ENCODE data around the gene GNB1L. TPM values are rescaled to one million over a fixed set of nuclear protein-coding genes. Genes with fewer than 3 reads are reported as not detected.

The GNB1L gene
- total and polyA plus RNA-seq, 9 of the 15 experiments (the other 6 are each of a cell fraction or from before 2014, with no cell fraction given): 0.56 to 50.5 (median 10.2) TPM

GRCh38 chr22:19772673-19773469 is 81.8 kb downstream of the GNB1L start:
- in situ Hi-C loops (cut with MboI): no loop called here
- Histone ChIP-seq H3K36me3 (ENCODE audit: control insufficient read depth, insufficient read depth, low read length) (no peaks in the 10 kb centered on the region), H3K9me1 (ENCODE audit: control insufficient read depth, insufficient read depth, low read length) (no peaks in the 10 kb centered on the region), H3K4me1 (replicated peaks in 1 of 2; ENCODE audit: control insufficient read depth in 2 of 2, insufficient read depth in 2 of 2, low read length in 2 of 2) (peaks cover 38 to 76% of the 10 kb centered on the region in 2 experiments), H3K4me3 (no peak overlapping the region), H3K9ac (ENCODE audit: insufficient read depth in 1 of 2, low read depth in 2 of 2, low read length in 2 of 2) (peak overlapping the region; percentile 12 to 90; a peak in 3 of 4 replicates), H4K20me1 (replicated peaks; ENCODE audit: control insufficient read depth, insufficient read depth, low read length) (0 out of 2 replicates have a peak, but pooled peaks cover 3% of the 10 kb centered on the region), H3K79me2 (ENCODE audit: control insufficient read depth, insufficient read depth, low read length) (no peaks in the 10 kb centered on the region), H3K4me2 (ENCODE audit: insufficient read depth, low read length) (peak overlapping the region; percentile 36), H3K9me3 (replicated peaks; ENCODE audit: control insufficient read depth, insufficient read depth, low read depth, low read length) (no peaks in the 10 kb centered on the region), H3K27me3 (ENCODE audit: control insufficient read depth in 2 of 2, insufficient read depth in 2 of 2, low read length in 2 of 2) (peaks cover 0 to 9% of the 10 kb centered on the region in 2 experiments; a peak in 2 of 5 replicates), H2AFZ (ENCODE audit: low read depth, low read length) (peak overlapping the region; percentile 87), H3K27ac (ENCODE audit: extremely low read depth, low read depth, low read length) (peak overlapping the region; percentile 11; the same call in 1 of the 3 replicates)
- intact Hi-C loops (cut with micrococcal nuclease): no loop called here
- peak; percentile 65 to 73 (median 69) for DNase-seq (ENCODE audit: extremely low read depth in 1 of 4, low spot score in 3 of 4)
- WGBS (ENCODE audit: insufficient coverage, low coverage, missing lambda C conversion rate): 32% methylated on average over 25 of the region's 25 CpGs
- peak; percentile 54 for ATAC-seq
- CTCF ChIA-PET (ENCODE audit: low intra/inter-chr PET ratio): interaction anchor here (0.6 to 0.7 kb wide), 2 partner anchors 16 to 355 kb away, joined by 3 to 4 read pairs; no protein-coding TSS in a partner anchor
- no peak for FAIRE-seq
- POLR2A ChIA-PET: interaction anchor here (0.6 to 12.4 kb wide), 24 partner anchors 10 to 1273 kb away, joined by 3 to 205 read pairs (median 4); partner anchors contain the start of genes GNB1L, LRRC74B, RTL10 and TANGO2
- no TSS peak for BruUV-seq (replicated peaks)
- TF ChIP-seq HDAC8 (tag; IDR thresholded peaks at IDR 0.05): peak; percentile 85
- TF ChIP-seq RBM14 (IDR thresholded peaks at IDR 0.05; ENCODE audit: borderline replicate concordance, insufficient read depth, low read depth, low read length): no peak
- TF ChIP-seq, protein P1, sequence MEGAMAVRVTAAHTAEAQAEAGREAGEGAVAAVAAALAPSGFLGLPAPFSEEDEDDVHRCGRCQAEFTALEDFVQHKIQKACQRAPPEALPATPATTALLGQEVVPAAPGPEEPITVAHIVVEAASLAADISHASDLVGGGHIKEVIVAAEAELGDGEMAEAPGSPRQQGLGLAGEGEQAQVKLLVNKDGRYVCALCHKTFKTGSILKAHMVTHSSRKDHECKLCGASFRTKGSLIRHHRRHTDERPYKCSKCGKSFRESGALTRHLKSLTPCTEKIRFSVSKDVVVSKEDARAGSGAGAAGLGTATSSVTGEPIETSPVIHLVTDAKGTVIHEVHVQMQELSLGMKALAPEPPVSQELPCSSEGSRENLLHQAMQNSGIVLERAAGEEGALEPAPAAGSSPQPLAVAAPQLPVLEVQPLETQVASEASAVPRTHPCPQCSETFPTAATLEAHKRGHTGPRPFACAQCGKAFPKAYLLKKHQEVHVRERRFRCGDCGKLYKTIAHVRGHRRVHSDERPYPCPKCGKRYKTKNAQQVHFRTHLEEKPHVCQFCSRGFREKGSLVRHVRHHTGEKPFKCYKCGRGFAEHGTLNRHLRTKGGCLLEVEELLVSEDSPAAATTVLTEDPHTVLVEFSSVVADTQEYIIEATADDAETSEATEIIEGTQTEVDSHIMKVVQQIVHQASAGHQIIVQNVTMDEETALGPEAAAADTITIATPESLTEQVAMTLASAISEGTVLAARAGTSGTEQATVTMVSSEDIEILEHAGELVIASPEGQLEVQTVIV (CRISPR knock-in tag; IDR thresholded peaks at IDR 0.05; ENCODE audit: borderline replicate concordance): peak; percentile 72; the same call in 1 of the 2 replicates
- TF ChIP-seq ERF (CRISPR knock-in tag; IDR thresholded peaks at IDR 0.05): 0 out of 2 replicates have a peak, but pooled peaks have one; percentile 41
- 0 out of 2 replicates have a peak, but pooled peaks have one; percentile 61 for TF ChIP-seq ARID3B (CRISPR knock-in tag; IDR thresholded peaks at IDR 0.05; ENCODE audit: borderline replicate concordance)
- peak; percentile 85 for TF ChIP-seq ZNF384 (IDR thresholded peaks at IDR 0.05; ENCODE audit: low read depth, low read length)
- TF ChIP-seq CTCF (IDR thresholded peaks at IDR 0.05 in 2 of 3, conservative IDR thresholded peaks at IDR 0.05 in 1 of 3; ENCODE audit: insufficient read depth in 2 of 3, low read depth in 1 of 3, low read length in 3 of 3): peak in 2 of 3 experiments; percentile 34 to 37; a peak in 2 of 6 replicates
- 0 out of 2 replicates have a peak, but pooled peaks have one; percentile 21 for TF ChIP-seq E2F1 (CRISPR knock-in tag; IDR thresholded peaks at IDR 0.05)
- 0 out of 2 replicates have a peak, but pooled peaks have one; percentile 49 for TF ChIP-seq GABPB2 (CRISPR knock-in tag; conservative IDR thresholded peaks at IDR 0.05)
- peak; percentile 7; the same call in 1 of the 2 replicates for TF ChIP-seq SPI1 (IDR thresholded peaks at IDR 0.05; ENCODE audit: borderline replicate concordance, low read depth, low read length)
